K562 (cell line): ENCODE data around the gene PRKD2. TPM values are rescaled to one million over a fixed set of nuclear protein-coding genes. Genes with fewer than 3 reads are reported as not detected.

ENCODE experiments used
- BRF1 ChIP-seq: IDR thresholded peaks from 3 replicates; pipeline ENCODE4 v1.6.1; 2011; ENCODE audit warnings: borderline replicate concordance, mild to moderate bottlenecking; ENCODE audit not compliant: insufficient read length; ENCODE audit errors: extremely low read depth
- FOXM1 ChIP-seq, 2 experiments: fragments of 450-650 bp in 1 of 2; sonication (generic) in 1 of 2; formaldehyde crosslinking in 1 of 2; IDR thresholded peaks; 2 replicates each; pipeline versions ENCODE4 v1.6.1 to v1.9.0; 2017 to 2022; ENCODE audit warnings: low read depth in 2 of 2, mild to moderate bottlenecking in 2 of 2, missing genetic modification reagents in 1 of 2, moderate library complexity in 1 of 2
- FOXP1 ChIP-seq: sonication (generic); formaldehyde crosslinking; IDR thresholded peaks from 2 replicates; pipeline ENCODE4 v1.8.0; 2022; ENCODE audit warnings: mild to moderate bottlenecking, missing genetic modification reagents
- MED1 ChIP-seq: sonication (generic); formaldehyde crosslinking; IDR thresholded peaks from 2 replicates; pipeline ENCODE4 v1.8.1; 2023; ENCODE audit warnings: missing genetic modification reagents, borderline replicate concordance
- PCBP2 ChIP-seq: fragments of 200-400 bp; formaldehyde crosslinking; IDR thresholded peaks from 2 replicates; pipeline ENCODE4 v1.6.1; 2018; ENCODE audit warnings: low read length, low read depth, mild to moderate bottlenecking, moderate library complexity; ENCODE audit not compliant: poor library complexity, severe bottlenecking
- TFAM ChIP-seq: fragments of 250-450 bp; sonication (Bioruptor Pico); conservative IDR thresholded peaks from 2 replicates; pipeline ENCODE4 v1.5.0; 2021; ENCODE audit warnings: mild to moderate bottlenecking, moderate library complexity
- polyA plus RNA-seq, 8 experiments: library from polyadenylated mRNA; depleted of rRNA in 4 of 8; stranded (reverse) in 5 of 8; unstranded in 3 of 8; fragments of >200 nt; fragmentation: Nextera tagmentation in 2 of 8; fragmentation: Illumina TruSeq in 1 of 8; extraction: Ambion mirVana in 2 of 8; extraction: Trizol in 1 of 8; gene quantifications; 2 replicates each; pipeline versions ENCODE4 v1.2.1 to v1.2.3, GENCODE V29; 2011 to 2014; ENCODE audit warnings: inconsistent platforms in 1 of 8, missing spikeins in 1 of 8
- total RNA-seq, 7 experiments: library from RNA; depleted of rRNA in 6 of 7; stranded (reverse); fragments of >200 nt in 6 of 7; fragmentation: Illumina TruSeq in 2 of 7; extraction: Trizol in 2 of 7; gene quantifications; 2 replicates each; pipeline versions ENCODE4 v1.2.1 to v1.2.3, GENCODE V29; 2011 to 2021; ENCODE audit warnings: low replicate concordance in 1 of 7
- TF ChIP-seq, protein P1 (sequence below): sonication (generic); formaldehyde crosslinking; IDR thresholded peaks from 2 replicates; pipeline ENCODE4 v1.8.1; 2023; ENCODE audit warnings: mild to moderate bottlenecking, missing genetic modification reagents
- TF ChIP-seq, protein P2 (sequence below), 3 experiments: IDR thresholded peaks in 2 of 3; conservative IDR thresholded peaks in 1 of 3; 2 replicates each; pipeline ENCODE4 v1.5.1; 2011 to 2012; ENCODE audit warnings: low read length in 3 of 3, mild to moderate bottlenecking in 3 of 3, control low read depth in 2 of 3, improper control_type of control experiment in 1 of 3, inconsistent platforms in 1 of 3, low read depth in 1 of 3, mixed read lengths in 1 of 3, moderate library complexity in 1 of 3; ENCODE audit not compliant: insufficient read depth in 2 of 3
- TF ChIP-seq, protein P3 (sequence below): sonication (generic); formaldehyde crosslinking; IDR thresholded peaks from 2 replicates; pipeline ENCODE4 v1.8.0; 2022; ENCODE audit warnings: mild to moderate bottlenecking, missing genetic modification reagents
- TF ChIP-seq, protein P4 (sequence below): IDR thresholded peaks from 2 replicates; pipeline ENCODE4 v1.6.1; 2011; ENCODE audit warnings: borderline replicate concordance, low read depth, mild to moderate bottlenecking, moderate library complexity, low read length; ENCODE audit not compliant: insufficient read depth, poor library complexity, severe bottlenecking
- TF ChIP-seq, protein P5 (sequence below): fragments of 450-650 bp; IDR thresholded peaks from 2 replicates; pipeline ENCODE4 v1.6.1; 2016; ENCODE audit warnings: mild to moderate bottlenecking

PRKD2 gene
- total and polyA plus RNA-seq, 9 of the 15 experiments (the other 6 are each of a cell fraction or from before 2014, with no cell fraction given), result 1.8 to 60.0 (median 15.0) TPM

DNA sequence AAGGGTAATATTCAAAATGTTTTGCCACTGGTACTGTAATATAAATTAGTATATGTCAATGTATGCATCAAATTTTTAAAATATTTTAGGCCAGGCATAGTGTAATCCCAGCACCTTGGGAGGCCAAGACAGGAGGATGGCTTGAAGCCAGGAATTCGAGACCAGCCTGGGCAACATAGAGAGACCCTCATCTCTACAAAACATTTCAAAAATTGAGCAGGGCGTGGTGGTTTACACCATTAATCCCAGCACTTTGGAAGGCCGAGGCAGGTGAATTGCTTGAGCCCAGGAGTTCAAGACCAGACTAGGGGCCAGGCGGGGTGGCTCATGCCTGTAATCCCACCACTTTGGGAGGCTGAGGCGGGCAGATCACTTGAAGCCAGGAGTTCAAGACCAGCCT is 43.4 kb upstream of the PRKD2 start (continued):
- TF ChIP-seq, protein P1, sequence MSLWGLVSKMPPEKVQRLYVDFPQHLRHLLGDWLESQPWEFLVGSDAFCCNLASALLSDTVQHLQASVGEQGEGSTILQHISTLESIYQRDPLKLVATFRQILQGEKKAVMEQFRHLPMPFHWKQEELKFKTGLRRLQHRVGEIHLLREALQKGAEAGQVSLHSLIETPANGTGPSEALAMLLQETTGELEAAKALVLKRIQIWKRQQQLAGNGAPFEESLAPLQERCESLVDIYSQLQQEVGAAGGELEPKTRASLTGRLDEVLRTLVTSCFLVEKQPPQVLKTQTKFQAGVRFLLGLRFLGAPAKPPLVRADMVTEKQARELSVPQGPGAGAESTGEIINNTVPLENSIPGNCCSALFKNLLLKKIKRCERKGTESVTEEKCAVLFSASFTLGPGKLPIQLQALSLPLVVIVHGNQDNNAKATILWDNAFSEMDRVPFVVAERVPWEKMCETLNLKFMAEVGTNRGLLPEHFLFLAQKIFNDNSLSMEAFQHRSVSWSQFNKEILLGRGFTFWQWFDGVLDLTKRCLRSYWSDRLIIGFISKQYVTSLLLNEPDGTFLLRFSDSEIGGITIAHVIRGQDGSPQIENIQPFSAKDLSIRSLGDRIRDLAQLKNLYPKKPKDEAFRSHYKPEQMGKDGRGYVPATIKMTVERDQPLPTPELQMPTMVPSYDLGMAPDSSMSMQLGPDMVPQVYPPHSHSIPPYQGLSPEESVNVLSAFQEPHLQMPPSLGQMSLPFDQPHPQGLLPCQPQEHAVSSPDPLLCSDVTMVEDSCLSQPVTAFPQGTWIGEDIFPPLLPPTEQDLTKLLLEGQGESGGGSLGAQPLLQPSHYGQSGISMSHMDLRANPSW, result no peak
- TF ChIP-seq, protein P2, sequence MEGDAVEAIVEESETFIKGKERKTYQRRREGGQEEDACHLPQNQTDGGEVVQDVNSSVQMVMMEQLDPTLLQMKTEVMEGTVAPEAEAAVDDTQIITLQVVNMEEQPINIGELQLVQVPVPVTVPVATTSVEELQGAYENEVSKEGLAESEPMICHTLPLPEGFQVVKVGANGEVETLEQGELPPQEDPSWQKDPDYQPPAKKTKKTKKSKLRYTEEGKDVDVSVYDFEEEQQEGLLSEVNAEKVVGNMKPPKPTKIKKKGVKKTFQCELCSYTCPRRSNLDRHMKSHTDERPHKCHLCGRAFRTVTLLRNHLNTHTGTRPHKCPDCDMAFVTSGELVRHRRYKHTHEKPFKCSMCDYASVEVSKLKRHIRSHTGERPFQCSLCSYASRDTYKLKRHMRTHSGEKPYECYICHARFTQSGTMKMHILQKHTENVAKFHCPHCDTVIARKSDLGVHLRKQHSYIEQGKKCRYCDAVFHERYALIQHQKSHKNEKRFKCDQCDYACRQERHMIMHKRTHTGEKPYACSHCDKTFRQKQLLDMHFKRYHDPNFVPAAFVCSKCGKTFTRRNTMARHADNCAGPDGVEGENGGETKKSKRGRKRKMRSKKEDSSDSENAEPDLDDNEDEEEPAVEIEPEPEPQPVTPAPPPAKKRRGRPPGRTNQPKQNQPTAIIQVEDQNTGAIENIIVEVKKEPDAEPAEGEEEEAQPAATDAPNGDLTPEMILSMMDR (IDR thresholded peaks at IDR 0.05 in 2 of 3, conservative IDR thresholded peaks at IDR 0.05 in 1 of 3; ENCODE audit: insufficient read depth in 2 of 3, low read depth in 1 of 3, low read length in 3 of 3), result no peak
- no peak for TF ChIP-seq FOXM1 (IDR thresholded peaks at IDR 0.05; ENCODE audit: low read depth)
- TF ChIP-seq FOXM1 (CRISPR knock-in tag; IDR thresholded peaks at IDR 0.05; ENCODE audit: low read depth), result no peak
- TF ChIP-seq, protein P3, sequence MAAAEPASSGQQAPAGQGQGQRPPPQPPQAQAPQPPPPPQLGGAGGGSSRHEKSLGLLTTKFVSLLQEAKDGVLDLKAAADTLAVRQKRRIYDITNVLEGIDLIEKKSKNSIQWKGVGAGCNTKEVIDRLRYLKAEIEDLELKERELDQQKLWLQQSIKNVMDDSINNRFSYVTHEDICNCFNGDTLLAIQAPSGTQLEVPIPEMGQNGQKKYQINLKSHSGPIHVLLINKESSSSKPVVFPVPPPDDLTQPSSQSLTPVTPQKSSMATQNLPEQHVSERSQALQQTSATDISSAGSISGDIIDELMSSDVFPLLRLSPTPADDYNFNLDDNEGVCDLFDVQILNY (CRISPR knock-in tag), result no peak
- no peak for TF ChIP-seq FOXP1 (CRISPR knock-in tag)
- no peak for TF ChIP-seq BRF1
- TF ChIP-seq, protein P4, sequence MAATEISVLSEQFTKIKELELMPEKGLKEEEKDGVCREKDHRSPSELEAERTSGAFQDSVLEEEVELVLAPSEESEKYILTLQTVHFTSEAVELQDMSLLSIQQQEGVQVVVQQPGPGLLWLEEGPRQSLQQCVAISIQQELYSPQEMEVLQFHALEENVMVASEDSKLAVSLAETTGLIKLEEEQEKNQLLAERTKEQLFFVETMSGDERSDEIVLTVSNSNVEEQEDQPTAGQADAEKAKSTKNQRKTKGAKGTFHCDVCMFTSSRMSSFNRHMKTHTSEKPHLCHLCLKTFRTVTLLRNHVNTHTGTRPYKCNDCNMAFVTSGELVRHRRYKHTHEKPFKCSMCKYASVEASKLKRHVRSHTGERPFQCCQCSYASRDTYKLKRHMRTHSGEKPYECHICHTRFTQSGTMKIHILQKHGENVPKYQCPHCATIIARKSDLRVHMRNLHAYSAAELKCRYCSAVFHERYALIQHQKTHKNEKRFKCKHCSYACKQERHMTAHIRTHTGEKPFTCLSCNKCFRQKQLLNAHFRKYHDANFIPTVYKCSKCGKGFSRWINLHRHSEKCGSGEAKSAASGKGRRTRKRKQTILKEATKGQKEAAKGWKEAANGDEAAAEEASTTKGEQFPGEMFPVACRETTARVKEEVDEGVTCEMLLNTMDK, result no peak
- no peak for TF ChIP-seq MED1 (CRISPR knock-in tag)
- no peak for TF ChIP-seq TFAM (CRISPR knock-in tag)
- TF ChIP-seq PCBP2, result no peak
- TF ChIP-seq, protein P5, sequence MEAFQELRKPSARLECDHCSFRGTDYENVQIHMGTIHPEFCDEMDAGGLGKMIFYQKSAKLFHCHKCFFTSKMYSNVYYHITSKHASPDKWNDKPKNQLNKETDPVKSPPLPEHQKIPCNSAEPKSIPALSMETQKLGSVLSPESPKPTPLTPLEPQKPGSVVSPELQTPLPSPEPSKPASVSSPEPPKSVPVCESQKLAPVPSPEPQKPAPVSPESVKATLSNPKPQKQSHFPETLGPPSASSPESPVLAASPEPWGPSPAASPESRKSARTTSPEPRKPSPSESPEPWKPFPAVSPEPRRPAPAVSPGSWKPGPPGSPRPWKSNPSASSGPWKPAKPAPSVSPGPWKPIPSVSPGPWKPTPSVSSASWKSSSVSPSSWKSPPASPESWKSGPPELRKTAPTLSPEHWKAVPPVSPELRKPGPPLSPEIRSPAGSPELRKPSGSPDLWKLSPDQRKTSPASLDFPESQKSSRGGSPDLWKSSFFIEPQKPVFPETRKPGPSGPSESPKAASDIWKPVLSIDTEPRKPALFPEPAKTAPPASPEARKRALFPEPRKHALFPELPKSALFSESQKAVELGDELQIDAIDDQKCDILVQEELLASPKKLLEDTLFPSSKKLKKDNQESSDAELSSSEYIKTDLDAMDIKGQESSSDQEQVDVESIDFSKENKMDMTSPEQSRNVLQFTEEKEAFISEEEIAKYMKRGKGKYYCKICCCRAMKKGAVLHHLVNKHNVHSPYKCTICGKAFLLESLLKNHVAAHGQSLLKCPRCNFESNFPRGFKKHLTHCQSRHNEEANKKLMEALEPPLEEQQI, result no peak
